ENCODE results near the gene DIAPH2.
A peak's percentile ranks its signal among the peaks of the same experiment; 100 is the strongest.

The DIAPH2 gene

GRCh38 chrX:97522307-97522706, 837.7 kb downstream of the DIAPH2 start:
- no peaks in the 10 kb centered on the region for H3K27me3 Mint-ChIP-seq
- no peak overlapping the region for H3K4me3 Mint-ChIP-seq
- no peak overlapping the region for H3K27ac Mint-ChIP-seq
- H3K4me1 Mint-ChIP-seq: no peaks in the 10 kb centered on the region
- peaks cover 8% of the 10 kb centered on the region for H3K36me3 Mint-ChIP-seq
- ATAC-seq: no peak
- H3K9me3 Mint-ChIP-seq: peaks cover 5% of the 10 kb centered on the region

- Mint-ChIP-seq H3K9me3 (peaks cover 11% of the 10 kb centered on the region), H3K4me1 (peaks cover 6% of the 10 kb centered on the region), H3K4me3 (no peak overlapping the region), H3K36me3 (peaks cover 24% of the 10 kb centered on the region), H3K27me3 (no peaks in the 10 kb centered on the region), H3K27ac (no peak overlapping the region)
- no peak for ATAC-seq
Measured at GRCh38 chrX:97524340-97524739, 839.7 kb downstream of the DIAPH2 start.

- no peak for ATAC-seq
- H3K4me1 Mint-ChIP-seq: peaks cover 6% of the 10 kb centered on the region
Measured at GRCh38 chrX:97524997-97525396, 840.4 kb downstream of the DIAPH2 start.

GRCh38 chrX:97525981-97526380, 841.3 kb downstream of the DIAPH2 start:
- Mint-ChIP-seq H3K36me3 (peaks cover 36% of the 10 kb centered on the region), H3K4me3 (no peak overlapping the region), H3K27me3 (no peaks in the 10 kb centered on the region), H3K9me3 (peaks cover 22% of the 10 kb centered on the region), H3K4me1 (peaks cover 6% of the 10 kb centered on the region), H3K27ac (no peak overlapping the region)
- no peak for ATAC-seq

More at GRCh38 chrX:97524997-97525396, 840.4 kb downstream of the DIAPH2 start:
- no peaks in the 10 kb centered on the region for H3K27me3 Mint-ChIP-seq
- peaks cover 18% of the 10 kb centered on the region for H3K9me3 Mint-ChIP-seq
- no peak overlapping the region for H3K27ac Mint-ChIP-seq
- no peak overlapping the region for H3K4me3 Mint-ChIP-seq
- peaks cover 30% of the 10 kb centered on the region for H3K36me3 Mint-ChIP-seq

GRCh38 chrX:97527725-97528124, 843.1 kb downstream of the DIAPH2 start:
- Mint-ChIP-seq H3K9me3 (peaks cover 24% of the 10 kb centered on the region), H3K36me3 (peaks cover 40% of the 10 kb centered on the region), H3K4me3 (no peak overlapping the region), H3K27ac (no peak overlapping the region), H3K27me3 (no peaks in the 10 kb centered on the region), H3K4me1 (peaks cover 6% of the 10 kb centered on the region)
- ATAC-seq: no peak

GRCh38 chrX:97529536-97530200, 845.0 kb downstream of the DIAPH2 start:
- H3K4me1 Mint-ChIP-seq: peaks cover 6% of the 10 kb centered on the region
- no peak overlapping the region for H3K4me3 Mint-ChIP-seq
- peaks cover 40% of the 10 kb centered on the region for H3K36me3 Mint-ChIP-seq
- peaks cover 24% of the 10 kb centered on the region for H3K9me3 Mint-ChIP-seq
- no peaks in the 10 kb centered on the region for H3K27me3 Mint-ChIP-seq
- ATAC-seq: no peak
- H3K27ac Mint-ChIP-seq: no peak overlapping the region

GRCh38 chrX:97531825-97532224, 847.2 kb downstream of the DIAPH2 start:
- peaks cover 34% of the 10 kb centered on the region for H3K36me3 Mint-ChIP-seq
- H3K27me3 Mint-ChIP-seq: no peaks in the 10 kb centered on the region
- ATAC-seq: no peak
- H3K27ac Mint-ChIP-seq: no peak overlapping the region
- peaks cover 20% of the 10 kb centered on the region for H3K9me3 Mint-ChIP-seq
- H3K4me3 Mint-ChIP-seq: no peak overlapping the region
- peaks cover 6% of the 10 kb centered on the region for H3K4me1 Mint-ChIP-seq

GRCh38 chrX:97538745-97539144, 854.1 kb downstream of the DIAPH2 start:
- Mint-ChIP-seq H3K36me3 (no peaks in the 10 kb centered on the region), H3K27me3 (no peaks in the 10 kb centered on the region), H3K9me3 (peaks cover 2% of the 10 kb centered on the region), H3K4me1 (no peaks in the 10 kb centered on the region), H3K4me3 (no peak overlapping the region), H3K27ac (no peak overlapping the region)
- no peak for ATAC-seq

- Mint-ChIP-seq H3K4me3 (no peak overlapping the region), H3K9me3 (peaks cover 2% of the 10 kb centered on the region), H3K27me3 (no peaks in the 10 kb centered on the region), H3K4me1 (no peaks in the 10 kb centered on the region), H3K27ac (no peak overlapping the region), H3K36me3 (no peaks in the 10 kb centered on the region)
- no peak for ATAC-seq
Measured at GRCh38 chrX:97539970-97540519, 855.4 kb downstream of the DIAPH2 start.

- Mint-ChIP-seq H3K27ac (no peak overlapping the region), H3K4me3 (no peak overlapping the region), H3K4me1 (no peaks in the 10 kb centered on the region), H3K9me3 (no peaks in the 10 kb centered on the region), H3K36me3 (no peaks in the 10 kb centered on the region), H3K27me3 (no peaks in the 10 kb centered on the region)
- no peak for ATAC-seq
Measured at GRCh38 chrX:97547877-97548578, 863.4 kb downstream of the DIAPH2 start.

- no peaks in the 10 kb centered on the region for H3K27me3 Mint-ChIP-seq
- peaks cover 5% of the 10 kb centered on the region for H3K36me3 Mint-ChIP-seq
- no peaks in the 10 kb centered on the region for H3K4me1 Mint-ChIP-seq
- ATAC-seq: no peak
- H3K27ac Mint-ChIP-seq: no peak overlapping the region
- no peaks in the 10 kb centered on the region for H3K9me3 Mint-ChIP-seq
- H3K4me3 Mint-ChIP-seq: no peak overlapping the region
Measured at GRCh38 chrX:97551821-97552220, 867.2 kb downstream of the DIAPH2 start.

GRCh38 chrX:97553833-97554232, 869.2 kb downstream of the DIAPH2 start:
- no peak for ATAC-seq
- Mint-ChIP-seq H3K4me1 (no peaks in the 10 kb centered on the region), H3K36me3 (peaks cover 8% of the 10 kb centered on the region), H3K9me3 (no peaks in the 10 kb centered on the region), H3K4me3 (no peak overlapping the region), H3K27ac (no peak overlapping the region), H3K27me3 (no peaks in the 10 kb centered on the region)

- H3K4me3 Mint-ChIP-seq: no peak overlapping the region
- no peak overlapping the region for H3K27ac Mint-ChIP-seq
- no peaks in the 10 kb centered on the region for H3K27me3 Mint-ChIP-seq
- no peaks in the 10 kb centered on the region for H3K4me1 Mint-ChIP-seq
- no peaks in the 10 kb centered on the region for H3K9me3 Mint-ChIP-seq
- peaks cover 8% of the 10 kb centered on the region for H3K36me3 Mint-ChIP-seq
- no peak for ATAC-seq
Measured at GRCh38 chrX:97556359-97556758, 871.7 kb downstream of the DIAPH2 start.

GRCh38 chrX:97563531-97564133, 879.0 kb downstream of the DIAPH2 start:
- ATAC-seq: peak; percentile 92
- Mint-ChIP-seq H3K9me3 (no peaks in the 10 kb centered on the region), H3K4me1 (peaks cover 6% of the 10 kb centered on the region), H3K36me3 (no peaks in the 10 kb centered on the region), H3K4me3 (peak overlapping the region; percentile 72), H3K27ac (peak overlapping the region; percentile 85), H3K27me3 (no peaks in the 10 kb centered on the region)

GRCh38 chrX:97564496-97564895, 879.9 kb downstream of the DIAPH2 start:
- Mint-ChIP-seq H3K36me3 (no peaks in the 10 kb centered on the region), H3K27me3 (no peaks in the 10 kb centered on the region), H3K9me3 (no peaks in the 10 kb centered on the region), H3K4me3 (no peak overlapping the region), H3K27ac (no peak overlapping the region), H3K4me1 (peaks cover 6% of the 10 kb centered on the region)
- no peak for ATAC-seq

All from stimulated activated memory B cell treated with anti-CD40 and anti-IgM and Interleukin-4, amounts not matched to agents 10 μg/mL and 1 μg/mL and 100 μg/mL, for 72 hours (primary cell).